GM21381 (cell line): ENCODE results near the gene THY1.
"Not testable (repeated sequence)": the region's sequence is repeated elsewhere in the genome, so short reads cannot be mapped to it uniquely, and the experiment has no call there.

Experiments
- ATAC-seq: cut with Tn5 transposase; IDR thresholded peaks from one replicate; pipeline ENCODE4 v1.9.1; 2021; ENCODE audit warnings: mild to moderate bottlenecking, moderate library complexity; ENCODE audit not compliant: unreplicated experiment

Gene THY1

GRCh38 chr11:119389611-119390254 lies 33.2 kb downstream of the THY1 start:
- no peak for ATAC-seq

GRCh38 chr11:119388103-119388502 lies 34.9 kb downstream of the THY1 start:
- ATAC-seq: no peak

GRCh38 chr11:119384332-119384731 lies 38.6 kb downstream of the THY1 start:
- no peak for ATAC-seq

DNA sequence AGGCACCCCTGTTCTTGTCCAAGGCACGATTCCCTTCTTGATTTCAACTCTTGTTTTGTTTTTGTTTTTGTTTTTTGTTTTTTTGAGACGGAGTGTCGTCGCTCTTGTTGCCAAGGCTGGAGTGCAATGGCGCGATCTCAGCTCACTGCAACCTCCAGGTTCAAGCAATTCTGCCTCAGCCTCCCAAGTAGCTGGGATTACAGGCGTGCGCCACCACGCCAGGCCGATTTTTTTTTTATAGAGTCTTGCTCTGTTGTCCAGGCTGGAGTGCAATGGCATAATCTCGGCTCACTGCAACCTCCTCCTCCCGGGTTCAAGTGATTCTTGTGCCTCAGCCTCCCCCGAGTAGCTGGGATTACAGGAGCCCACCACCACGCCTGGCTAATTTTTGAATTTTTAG lies 40.5 kb downstream of the THY1 start:
- ATAC-seq: not testable (repeated sequence)

GRCh38 chr11:119382101-119382500 lies 40.9 kb downstream of the THY1 start:
- ATAC-seq: no peak

DNA sequence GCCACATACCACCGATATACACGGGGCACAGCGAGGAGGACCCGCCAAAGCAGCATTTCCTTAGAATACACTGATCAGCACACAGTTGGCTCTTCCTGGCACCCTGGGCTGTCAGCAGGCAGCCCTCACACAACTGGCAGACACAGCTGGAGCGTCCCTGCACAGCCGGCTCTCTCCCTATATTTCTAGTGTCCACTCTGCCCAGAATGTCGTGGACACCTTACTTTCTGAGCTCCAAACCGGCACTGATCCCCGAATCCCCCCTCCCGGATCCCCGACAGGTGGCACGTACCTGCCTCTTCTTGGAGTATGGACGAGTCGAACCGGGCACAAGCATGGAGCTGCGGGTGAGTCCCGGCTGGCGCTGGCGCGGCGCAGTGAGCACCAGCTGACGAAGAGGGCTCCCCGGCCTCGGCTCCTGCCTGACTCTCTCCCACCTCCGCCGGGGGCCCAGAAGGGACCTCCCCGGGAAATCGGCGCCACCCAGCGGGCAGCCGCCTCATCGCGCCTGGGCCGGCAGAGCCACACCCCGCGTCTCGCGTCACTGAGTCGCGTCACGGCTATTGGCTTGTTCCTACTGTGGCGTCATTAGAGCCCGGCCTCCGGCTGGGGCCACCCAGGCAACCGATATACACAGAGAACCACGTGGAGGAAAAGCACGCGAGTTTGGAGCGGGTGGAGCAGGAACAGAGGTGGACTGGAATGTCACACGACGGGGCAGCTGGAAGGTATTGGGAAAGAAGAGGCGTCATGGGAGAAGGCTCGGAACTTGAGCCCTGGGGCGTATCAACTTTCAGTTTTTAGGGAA lies 41.6 kb downstream of the THY1 start, which contains the start of gene USP2:
Gene USP2 (minus strand): TSS at position 510 of the 808 bp plus-strand sequence. CDS start 8,210 bp downstream, outside the sequence.
- ATAC-seq: peak; percentile 97

GRCh38 chr11:119380827-119381180 lies 42.2 kb downstream of the THY1 start:
- ATAC-seq: no peak

GRCh38 chr11:119380160-119380826 lies 42.7 kb downstream of the THY1 start:
- ATAC-seq: no peak

DNA sequence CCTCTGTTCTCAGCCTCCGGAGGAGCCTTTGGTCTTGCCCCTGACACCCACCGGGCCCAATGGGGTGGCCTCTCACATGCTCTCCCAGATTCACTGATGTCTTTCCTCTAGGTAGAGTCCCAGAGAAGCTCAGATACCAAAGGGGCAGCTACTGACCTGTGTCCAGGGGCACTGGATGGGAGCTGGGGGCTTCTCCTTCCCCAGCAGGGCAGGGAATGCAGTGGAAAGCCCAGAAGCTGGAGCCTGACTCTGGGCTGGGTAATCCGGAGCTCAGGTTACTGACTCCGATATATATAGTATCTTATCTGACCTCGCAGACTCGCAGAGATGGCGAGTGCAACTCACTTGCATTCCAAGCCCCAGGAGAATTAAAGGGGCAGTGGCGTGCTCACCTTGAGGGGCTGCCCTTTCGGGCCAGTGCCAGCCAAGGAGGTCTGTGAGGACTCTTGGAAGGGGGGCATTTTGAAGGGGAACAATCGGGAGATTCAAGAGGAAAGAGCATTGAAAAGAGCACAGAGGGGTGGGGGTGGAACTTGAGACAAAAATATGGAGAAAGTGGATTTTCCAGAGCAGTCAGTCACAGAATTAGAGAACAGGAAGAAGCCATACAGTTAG lies 44.0 kb downstream of the THY1 start:
- no peak for ATAC-seq

GRCh38 chr11:119377961-119378667 lies 44.9 kb downstream of the THY1 start:
- no peak for ATAC-seq

GRCh38 chr11:119377112-119377901 lies 45.7 kb downstream of the THY1 start:
- ATAC-seq: no peak

DNA sequence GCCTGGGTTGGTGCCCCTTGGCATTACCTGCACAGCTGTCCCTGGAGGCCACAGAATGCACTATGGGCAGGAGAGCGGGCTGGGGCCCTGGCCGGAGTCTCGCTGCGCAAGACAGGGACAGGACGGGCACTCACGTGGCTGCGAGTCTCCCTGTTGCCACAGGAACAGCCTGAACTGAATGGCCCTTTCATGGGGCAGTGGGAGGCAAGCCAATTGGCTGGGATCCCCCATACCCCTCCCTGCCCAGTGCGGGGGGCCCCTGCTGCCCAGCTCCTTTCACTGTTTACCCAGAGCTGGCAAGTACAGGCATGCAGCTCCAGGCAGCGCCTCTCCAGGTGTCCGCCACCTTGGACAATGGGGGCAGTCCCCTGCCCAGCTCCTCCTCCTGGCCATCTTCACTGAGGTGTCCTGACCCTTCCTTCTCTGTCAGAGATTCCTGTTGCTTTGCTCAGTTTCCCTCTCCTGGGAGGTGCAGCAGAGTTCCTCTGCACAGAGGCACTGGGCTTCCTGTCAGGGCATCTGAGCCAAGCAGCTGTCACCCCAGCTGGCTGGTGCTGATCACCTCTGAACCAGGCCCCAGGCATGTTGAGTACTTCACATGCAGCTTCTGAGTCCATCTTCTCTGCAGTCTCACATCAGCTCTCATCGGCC lies 46.6 kb downstream of the THY1 start:
- ATAC-seq: no peak

DNA sequence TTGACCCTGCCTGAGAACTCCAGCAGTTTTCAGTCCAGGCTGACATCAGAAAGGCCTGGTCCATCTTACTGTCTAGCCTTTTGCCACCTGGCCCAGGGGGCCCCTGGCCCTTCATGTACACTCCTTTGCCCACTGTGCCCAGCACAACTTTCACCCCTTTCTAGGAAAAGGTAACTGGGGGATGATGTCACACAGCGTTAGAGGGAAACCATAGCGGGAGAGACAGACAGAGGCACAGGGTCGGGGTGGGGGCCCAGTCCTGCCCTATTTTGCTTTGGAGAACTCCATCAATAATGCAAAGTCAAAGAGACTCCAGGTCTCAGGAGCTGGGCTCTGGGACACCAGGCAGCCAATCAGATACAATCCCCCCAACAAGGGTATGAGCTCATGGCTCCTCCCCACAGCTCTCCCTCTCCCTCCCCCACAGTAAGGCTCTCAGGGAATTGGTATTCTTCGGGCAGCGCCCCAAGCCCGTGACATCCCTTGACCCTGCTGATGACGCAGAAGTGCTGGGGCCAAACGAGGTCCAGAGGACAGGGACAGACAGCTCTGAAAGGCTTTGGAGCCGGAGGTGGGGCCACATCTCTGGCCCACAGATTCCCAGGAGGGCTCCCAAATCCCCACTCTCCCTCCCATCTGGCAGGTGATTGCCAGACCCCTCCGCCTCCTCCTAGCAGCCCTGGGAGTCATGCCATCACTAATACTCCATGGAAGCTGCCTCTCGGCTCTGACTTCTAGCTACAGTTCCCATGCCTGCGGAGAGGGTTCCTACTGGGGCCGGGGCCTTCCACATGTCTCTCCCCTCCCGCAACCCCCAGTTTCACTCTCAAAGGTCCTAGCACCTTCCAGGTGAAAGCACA lies 47.4 kb downstream of the THY1 start:
- no peak for ATAC-seq

- no peak for ATAC-seq
Observed at GRCh38 chr11:119374632-119375336, 48.2 kb downstream of the THY1 start.

GRCh38 chr11:119373921-119374631 lies 48.9 kb downstream of the THY1 start:
- ATAC-seq: no peak

GRCh38 chr11:119373059-119373920 lies 49.7 kb downstream of the THY1 start:
- ATAC-seq: no peak
